Neural cell (in vitro differentiated cells): ENCODE data around the gene HECW1.

Experiments
- EZH2 ChIP-seq: fragments of 200-600, 300-800 bp; shearing (Covaris generic), sonication (generic); IDR thresholded peaks from 2 replicates; pipeline ENCODE4 v1.6.1; 2014; ENCODE audit warnings: antibody characterized with exemption, low read length, borderline replicate concordance, mild to moderate bottlenecking; ENCODE audit not compliant: insufficient read depth, poor library complexity, severe bottlenecking
- MXI1 ChIP-seq: fragments of 450-650 bp; conservative IDR thresholded peaks from 2 replicates; pipeline ENCODE4 v1.6.1; 2014; ENCODE audit warnings: antibody characterized with exemption, mild to moderate bottlenecking; ENCODE audit not compliant: poor library complexity, severe bottlenecking
- POLR2AphosphoS5 ChIP-seq: IDR thresholded peaks from 2 replicates; pipeline ENCODE4 v1.6.1; 2012
- TF ChIP-seq, protein P1 (sequence below): fragments of 450-650 bp; IDR thresholded peaks from 2 replicates; pipeline ENCODE4 v1.5.1; 2014; ENCODE audit warnings: antibody characterized with exemption, mild to moderate bottlenecking, moderate library complexity; ENCODE audit not compliant: poor library complexity, severe bottlenecking
- TF ChIP-seq, protein P2 (sequence below): IDR thresholded peaks from 2 replicates; pipeline ENCODE4 v1.6.1; 2012; ENCODE audit warnings: borderline replicate concordance

GRCh38 chr7:43550427-43550826 lies 438.0 kb downstream of the HECW1 start:
- TF ChIP-seq, protein P1, sequence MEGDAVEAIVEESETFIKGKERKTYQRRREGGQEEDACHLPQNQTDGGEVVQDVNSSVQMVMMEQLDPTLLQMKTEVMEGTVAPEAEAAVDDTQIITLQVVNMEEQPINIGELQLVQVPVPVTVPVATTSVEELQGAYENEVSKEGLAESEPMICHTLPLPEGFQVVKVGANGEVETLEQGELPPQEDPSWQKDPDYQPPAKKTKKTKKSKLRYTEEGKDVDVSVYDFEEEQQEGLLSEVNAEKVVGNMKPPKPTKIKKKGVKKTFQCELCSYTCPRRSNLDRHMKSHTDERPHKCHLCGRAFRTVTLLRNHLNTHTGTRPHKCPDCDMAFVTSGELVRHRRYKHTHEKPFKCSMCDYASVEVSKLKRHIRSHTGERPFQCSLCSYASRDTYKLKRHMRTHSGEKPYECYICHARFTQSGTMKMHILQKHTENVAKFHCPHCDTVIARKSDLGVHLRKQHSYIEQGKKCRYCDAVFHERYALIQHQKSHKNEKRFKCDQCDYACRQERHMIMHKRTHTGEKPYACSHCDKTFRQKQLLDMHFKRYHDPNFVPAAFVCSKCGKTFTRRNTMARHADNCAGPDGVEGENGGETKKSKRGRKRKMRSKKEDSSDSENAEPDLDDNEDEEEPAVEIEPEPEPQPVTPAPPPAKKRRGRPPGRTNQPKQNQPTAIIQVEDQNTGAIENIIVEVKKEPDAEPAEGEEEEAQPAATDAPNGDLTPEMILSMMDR: no peak
- TF ChIP-seq POLR2AphosphoS5 (no peak), MXI1 (no peak), EZH2 (no peak)
- TF ChIP-seq, protein P2, sequence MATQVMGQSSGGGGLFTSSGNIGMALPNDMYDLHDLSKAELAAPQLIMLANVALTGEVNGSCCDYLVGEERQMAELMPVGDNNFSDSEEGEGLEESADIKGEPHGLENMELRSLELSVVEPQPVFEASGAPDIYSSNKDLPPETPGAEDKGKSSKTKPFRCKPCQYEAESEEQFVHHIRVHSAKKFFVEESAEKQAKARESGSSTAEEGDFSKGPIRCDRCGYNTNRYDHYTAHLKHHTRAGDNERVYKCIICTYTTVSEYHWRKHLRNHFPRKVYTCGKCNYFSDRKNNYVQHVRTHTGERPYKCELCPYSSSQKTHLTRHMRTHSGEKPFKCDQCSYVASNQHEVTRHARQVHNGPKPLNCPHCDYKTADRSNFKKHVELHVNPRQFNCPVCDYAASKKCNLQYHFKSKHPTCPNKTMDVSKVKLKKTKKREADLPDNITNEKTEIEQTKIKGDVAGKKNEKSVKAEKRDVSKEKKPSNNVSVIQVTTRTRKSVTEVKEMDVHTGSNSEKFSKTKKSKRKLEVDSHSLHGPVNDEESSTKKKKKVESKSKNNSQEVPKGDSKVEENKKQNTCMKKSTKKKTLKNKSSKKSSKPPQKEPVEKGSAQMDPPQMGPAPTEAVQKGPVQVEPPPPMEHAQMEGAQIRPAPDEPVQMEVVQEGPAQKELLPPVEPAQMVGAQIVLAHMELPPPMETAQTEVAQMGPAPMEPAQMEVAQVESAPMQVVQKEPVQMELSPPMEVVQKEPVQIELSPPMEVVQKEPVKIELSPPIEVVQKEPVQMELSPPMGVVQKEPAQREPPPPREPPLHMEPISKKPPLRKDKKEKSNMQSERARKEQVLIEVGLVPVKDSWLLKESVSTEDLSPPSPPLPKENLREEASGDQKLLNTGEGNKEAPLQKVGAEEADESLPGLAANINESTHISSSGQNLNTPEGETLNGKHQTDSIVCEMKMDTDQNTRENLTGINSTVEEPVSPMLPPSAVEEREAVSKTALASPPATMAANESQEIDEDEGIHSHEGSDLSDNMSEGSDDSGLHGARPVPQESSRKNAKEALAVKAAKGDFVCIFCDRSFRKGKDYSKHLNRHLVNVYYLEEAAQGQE: no peak
